H9 (cell line): Measurements from ENCODE around the gene SCGN. TPM values are rescaled to one million over a fixed set of nuclear protein-coding genes. Genes with fewer than 3 reads are reported as not detected.

Source experiments
- DNase-seq: peaks from one replicate; pipeline ENCODE4 v3.0.0-alpha.2; 2017
- H2AFZ ChIP-seq: one replicate; pipeline ENCODE4 v1.6.1; 2013; ENCODE audit warnings: mild to moderate bottlenecking, low read length, control low read depth, moderate library complexity
- H2AK5ac ChIP-seq: 2 replicates; pipeline ENCODE4 v1.6.1; 2013; ENCODE audit warnings: low read length, control low read depth, mixed read lengths; ENCODE audit not compliant: insufficient read length
- H2BK120ac ChIP-seq: one replicate; pipeline ENCODE4 v1.6.1; 2013; ENCODE audit warnings: low read depth, mild to moderate bottlenecking, low read length, control low read depth, inconsistent platforms; ENCODE audit not compliant: poor library complexity, severe bottlenecking
- H2BK12ac ChIP-seq: 2 replicates; pipeline ENCODE4 v1.6.1; 2013; ENCODE audit warnings: low read length, control low read depth, mixed read lengths, low read depth; ENCODE audit not compliant: insufficient read length
- H2BK15ac ChIP-seq: 2 replicates; pipeline ENCODE4 v1.6.1; 2013; ENCODE audit warnings: low read depth, low read length, control low read depth
- H2BK20ac ChIP-seq: one replicate; pipeline ENCODE4 v1.6.1; 2013; ENCODE audit warnings: low read depth, mild to moderate bottlenecking, low read length, control low read depth, inconsistent platforms; ENCODE audit not compliant: poor library complexity, severe bottlenecking
- H2BK5ac ChIP-seq: 2 replicates; pipeline ENCODE4 v1.6.1; 2013; ENCODE audit warnings: low read length, control low read depth, mixed read lengths; ENCODE audit not compliant: insufficient read length
- H3K14ac ChIP-seq: 2 replicates; pipeline ENCODE4 v1.6.1; 2013; ENCODE audit warnings: low read length, control low read depth; ENCODE audit not compliant: insufficient read depth
- H3K18ac ChIP-seq: 2 replicates; pipeline ENCODE4 v1.6.1; 2013; ENCODE audit warnings: low read depth, mild to moderate bottlenecking, mixed read lengths, low read length, control low read depth; ENCODE audit not compliant: insufficient read length
- H3K23ac ChIP-seq: 2 replicates; pipeline ENCODE4 v1.6.1; 2013; ENCODE audit warnings: low read length, control low read depth, mixed read lengths, low read depth; ENCODE audit not compliant: insufficient read length
- H3K23me2 ChIP-seq: 2 replicates; pipeline ENCODE4 v1.6.1; 2013; ENCODE audit warnings: low read depth, mild to moderate bottlenecking, mixed read lengths, low read length, control low read depth; ENCODE audit not compliant: insufficient read length, poor library complexity, severe bottlenecking
- H3K27ac ChIP-seq: 2 replicates; pipeline ENCODE4 v1.5.1; 2013; ENCODE audit warnings: low read length, control low read depth, mixed read lengths, low read depth; ENCODE audit not compliant: insufficient read length
- H3K27me3 ChIP-seq: 2 replicates; pipeline ENCODE4 v1.6.1; 2013; ENCODE audit warnings: low read length, control low read depth, inconsistent platforms; ENCODE audit not compliant: insufficient read depth
- H3K4ac ChIP-seq: 2 replicates; pipeline ENCODE4 v1.6.1; 2013; ENCODE audit warnings: low read depth, mild to moderate bottlenecking, control low read depth, inconsistent platforms, low read length, moderate library complexity
- H3K4me1 ChIP-seq: 2 replicates; pipeline ENCODE4 v1.6.1; 2013; ENCODE audit warnings: low read length, control low read depth, inconsistent platforms; ENCODE audit not compliant: insufficient read depth
- H3K4me2 ChIP-seq: 2 replicates; pipeline ENCODE4 v1.6.1; 2013; ENCODE audit warnings: low read length, control low read depth, mixed read lengths; ENCODE audit not compliant: insufficient read length, insufficient read depth
- H3K56ac ChIP-seq: 2 replicates; pipeline ENCODE4 v1.6.1; 2013; ENCODE audit warnings: low read depth, mild to moderate bottlenecking, mixed read lengths, low read length, control low read depth; ENCODE audit not compliant: insufficient read length
- H3K79me1 ChIP-seq: 2 replicates; pipeline ENCODE4 v1.6.1; 2013; ENCODE audit warnings: low read depth, mild to moderate bottlenecking, moderate library complexity, low read length, control low read depth, inconsistent platforms; ENCODE audit not compliant: insufficient read depth, poor library complexity, severe bottlenecking
- H3K79me2 ChIP-seq: 2 replicates; pipeline ENCODE4 v1.6.1; 2013; ENCODE audit warnings: low read length, control low read depth, inconsistent platforms; ENCODE audit not compliant: insufficient read depth
- H3K9ac ChIP-seq: 2 replicates; pipeline ENCODE4 v1.6.1; 2013; ENCODE audit warnings: low read length, control low read depth, mixed read lengths; ENCODE audit not compliant: insufficient read length; ENCODE audit errors: extremely low read depth
- H3K9me3 ChIP-seq: one replicate; pipeline ENCODE4 v1.6.1; 2013; ENCODE audit warnings: low read depth, low read length, inconsistent platforms; ENCODE audit not compliant: control insufficient read depth
- H3T11ph ChIP-seq: one replicate; pipeline ENCODE4 v1.6.1; 2013; ENCODE audit warnings: mild to moderate bottlenecking, low read length, control low read depth, inconsistent platforms
- H4K20me1 ChIP-seq: one replicate; pipeline ENCODE4 v1.6.1; 2013; ENCODE audit not compliant: control insufficient read depth, insufficient read length, insufficient read depth
- H4K5ac ChIP-seq: 2 replicates; pipeline ENCODE4 v1.6.1; 2013; ENCODE audit warnings: low read depth, mild to moderate bottlenecking, mixed read lengths, low read length, control low read depth; ENCODE audit not compliant: insufficient read length
- H4K8ac ChIP-seq: replicated peaks from 2 replicates; pipeline ENCODE4 v1.6.1; 2013; ENCODE audit warnings: low read length, control low read depth, mixed read lengths, low read depth; ENCODE audit not compliant: insufficient read length
- H4K91ac ChIP-seq: 2 replicates; pipeline ENCODE4 v1.6.1; 2013; ENCODE audit warnings: low read depth, mild to moderate bottlenecking, moderate library complexity, mixed read lengths, low read length, control low read depth; ENCODE audit not compliant: insufficient read length
- H3K27ac Mint-ChIP-seq, 3 experiments: 2 replicates in 2 of 3; 3 replicates in 1 of 3; pipeline ENCODE4 v1.8.0; 2020 to 2021; ENCODE audit warnings: mixed read lengths in 3 of 3, mild to moderate bottlenecking in 1 of 3, moderate library complexity in 1 of 3
- H3K27me3 Mint-ChIP-seq: 2 replicates; pipeline ENCODE4 v1.8.0; 2021; ENCODE audit warnings: low read depth, mild to moderate bottlenecking, moderate library complexity, mixed read lengths
- H3K36me3 Mint-ChIP-seq, 3 experiments: 2 replicates in 2 of 3; 3 replicates in 1 of 3; pipeline ENCODE4 v1.8.0; 2020 to 2021; ENCODE audit warnings: low read depth in 3 of 3, mixed read lengths in 3 of 3; ENCODE audit not compliant: insufficient read depth in 1 of 3
- H3K4me1 Mint-ChIP-seq, 2 experiments: 2 replicates each; pipeline ENCODE4 v1.8.0; 2020; ENCODE audit warnings: mixed read lengths in 2 of 2
- H3K4me3 Mint-ChIP-seq, 2 experiments: 2 replicates in 1 of 2; 3 replicates in 1 of 2; pipeline ENCODE4 v1.8.0; 2020 to 2021; ENCODE audit warnings: mild to moderate bottlenecking in 2 of 2, mixed read lengths in 2 of 2, moderate library complexity in 1 of 2
- H3K9me3 Mint-ChIP-seq, 2 experiments: 2 replicates in 1 of 2; 3 replicates in 1 of 2; pipeline ENCODE4 v1.8.0; 2020; ENCODE audit warnings: mild to moderate bottlenecking in 2 of 2, mixed read lengths in 2 of 2, moderate library complexity in 1 of 2
- total RNA-seq: library from RNA; stranded (reverse); gene quantifications from 2 replicates; pipeline ENCODE4 v1.2.1, GENCODE V29; 2021
- TF ChIP-seq, protein P1 (sequence below): fragments of 200-600 bp; sonication (generic); conservative IDR thresholded peaks from 3 replicates; pipeline ENCODE4 v1.8.0; 2021; ENCODE audit warnings: antibody characterized with exemption, mild to moderate bottlenecking

Gene SCGN
- total RNA-seq, 1 experiment from 2014 or later = not detected

GRCh38 chr6:25686856-25687255, 34.8 kb downstream of the SCGN start:
- H3K4me3 Mint-ChIP-seq = no peak overlapping the region
- H3K9me3 ChIP-seq = no peaks in the 10 kb centered on the region
- no peak overlapping the region for H3T11ph ChIP-seq
- H2BK5ac ChIP-seq = no peak overlapping the region
- H2AFZ ChIP-seq = no peak overlapping the region
- no peaks in the 10 kb centered on the region for H3K9me3 Mint-ChIP-seq
- H2BK120ac ChIP-seq = no peak overlapping the region
- H2BK12ac ChIP-seq = no peak overlapping the region
- H2BK15ac ChIP-seq = no peak overlapping the region
- no peak overlapping the region for H3K23ac ChIP-seq
- no peak overlapping the region for H3K9ac ChIP-seq
- H3K79me2 ChIP-seq = no peaks in the 10 kb centered on the region
- no peak overlapping the region for H2BK20ac ChIP-seq
- H3K56ac ChIP-seq = no peak overlapping the region
- no peak overlapping the region for H3K4me2 ChIP-seq
- no peaks in the 10 kb centered on the region for H4K20me1 ChIP-seq
- H3K36me3 Mint-ChIP-seq = no peaks in the 10 kb centered on the region
- no peak overlapping the region for H4K8ac ChIP-seq
- H3K79me1 ChIP-seq = no peaks in the 10 kb centered on the region
- H3K23me2 ChIP-seq = no peaks in the 10 kb centered on the region
- H3K27me3 ChIP-seq = no peaks in the 10 kb centered on the region
- DNase-seq = no peak
- H3K27ac Mint-ChIP-seq = no peak overlapping the region
- no peak overlapping the region for H4K5ac ChIP-seq
- no peak overlapping the region for H3K4ac ChIP-seq
- H3K27ac ChIP-seq = no peak overlapping the region
- TF ChIP-seq, protein P1, sequence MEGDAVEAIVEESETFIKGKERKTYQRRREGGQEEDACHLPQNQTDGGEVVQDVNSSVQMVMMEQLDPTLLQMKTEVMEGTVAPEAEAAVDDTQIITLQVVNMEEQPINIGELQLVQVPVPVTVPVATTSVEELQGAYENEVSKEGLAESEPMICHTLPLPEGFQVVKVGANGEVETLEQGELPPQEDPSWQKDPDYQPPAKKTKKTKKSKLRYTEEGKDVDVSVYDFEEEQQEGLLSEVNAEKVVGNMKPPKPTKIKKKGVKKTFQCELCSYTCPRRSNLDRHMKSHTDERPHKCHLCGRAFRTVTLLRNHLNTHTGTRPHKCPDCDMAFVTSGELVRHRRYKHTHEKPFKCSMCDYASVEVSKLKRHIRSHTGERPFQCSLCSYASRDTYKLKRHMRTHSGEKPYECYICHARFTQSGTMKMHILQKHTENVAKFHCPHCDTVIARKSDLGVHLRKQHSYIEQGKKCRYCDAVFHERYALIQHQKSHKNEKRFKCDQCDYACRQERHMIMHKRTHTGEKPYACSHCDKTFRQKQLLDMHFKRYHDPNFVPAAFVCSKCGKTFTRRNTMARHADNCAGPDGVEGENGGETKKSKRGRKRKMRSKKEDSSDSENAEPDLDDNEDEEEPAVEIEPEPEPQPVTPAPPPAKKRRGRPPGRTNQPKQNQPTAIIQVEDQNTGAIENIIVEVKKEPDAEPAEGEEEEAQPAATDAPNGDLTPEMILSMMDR = no peak
- no peaks in the 10 kb centered on the region for H3K27me3 Mint-ChIP-seq
- no peak overlapping the region for H4K91ac ChIP-seq
- H3K4me1 Mint-ChIP-seq = peaks cover under 1 to 3% of the 10 kb centered on the region in 2 experiments
- no peak overlapping the region for H3K14ac ChIP-seq
- no peak overlapping the region for H3K18ac ChIP-seq
- H2AK5ac ChIP-seq = no peak overlapping the region
- no peaks in the 10 kb centered on the region for H3K4me1 ChIP-seq
